Esophagus muscularis mucosa (tissue), 3 donors: ENCODE results near the gene PSENEN.

Experiments
- CTCF ChIP-seq, 3 experiments: fragments of 200-600 bp in 2 of 3; fragments of 450-650 bp in 1 of 3; sonication (generic) in 2 of 3; IDR thresholded peaks; one replicate each; pipeline ENCODE4 v1.5.1; 2017 to 2019; ENCODE audit warnings: antibody characterized with exemption in 3 of 3, mild to moderate bottlenecking in 2 of 3, moderate library complexity in 1 of 3
- POLR2AphosphoS5 ChIP-seq, 2 donors: sonication (generic); formaldehyde crosslinking; IDR thresholded peaks; one replicate each; pipeline ENCODE4 v1.6.1; 2017; ENCODE audit warnings: antibody characterized with exemption in 2 of 2

- TF ChIP-seq CTCF (IDR thresholded peaks at IDR 0.05) (no peak), POLR2AphosphoS5 (IDR thresholded peaks at IDR 0.05) (no peak)
Observed at GRCh38 chr19:35780717-35781116, 35.3 kb downstream of the PSENEN start.
